DND-41 (cell line): ENCODE data around the gene UGDH.

Experiments
- CTCF ChIP-seq: IDR thresholded peaks from 2 replicates; pipeline ENCODE4 v1.5.1; 2012; ENCODE audit warnings: borderline replicate concordance, low read length, moderate library complexity, mild to moderate bottlenecking; ENCODE audit not compliant: poor library complexity, severe bottlenecking; ENCODE audit errors: extremely low read depth
- EZH2 ChIP-seq: IDR thresholded peaks from 3 replicates; pipeline ENCODE4 v1.6.1; 2012; ENCODE audit warnings: borderline replicate concordance, low read depth, mild to moderate bottlenecking, moderate library complexity, low read length, inconsistent platforms; ENCODE audit not compliant: severe bottlenecking

GRCh38 chr4:39544580-39545315 lies 17.5 kb upstream of the UGDH start:
- TF ChIP-seq CTCF (no peak), EZH2 (no peak)
